GM12878 (cell line): ENCODE data around the gene KCTD14. TPM values are rescaled to one million over a fixed set of nuclear protein-coding genes. Genes with fewer than 3 reads are reported as not detected.

Source experiments
- ATAC-seq: fragments of 200-7000 bp; cut with Tn5 transposase; 3 replicates; pipeline ENCODE4 v1.9.1; 2020; ENCODE audit warnings: mild to moderate bottlenecking, moderate library complexity
- BruUV-seq: library from RNA; stranded (reverse); fragments of 400-500 nt; replicated peaks from 2 replicates; lab custom pipeline; 2021; lab: Mats Ljungman, UMichigan
- CTCF ChIA-PET: fragments of 300-600 bp; sonication (Branson Sonifier 250); formaldehyde crosslinking; extraction: SDS; loops from one replicate; lab custom pipeline; 2021; ENCODE audit warnings: inconsistent platforms; lab: Yijun Ruan, JAX
- POLR2A ChIA-PET: fragments of 350-600 bp; formaldehyde crosslinking; extraction: SDS; loops from one replicate; lab custom pipeline; 2021; ENCODE audit warnings: inconsistent platforms; lab: Charles Lee
- RAD21 ChIA-PET: fragments of 300-600 bp; sonication (Branson Sonifier 250); formaldehyde crosslinking; loops from one replicate; lab custom pipeline; 2023; ENCODE audit warnings: antibody characterized with exemption; ENCODE audit not compliant: unreplicated experiment; lab: Charles Lee
- SMC1A ChIA-PET: fragments of 300-600 bp; sonication (Branson Sonifier 250); formaldehyde crosslinking; loops from one replicate; lab custom pipeline; 2023; ENCODE audit not compliant: unreplicated experiment, uncharacterized antibody; lab: Charles Lee
- DNase-seq: peaks from one replicate; pipeline ENCODE4 v3.0.0-alpha.2; 2011; ENCODE audit warnings: low read depth, low spot score
- FAIRE-seq: peaks from 3 replicates; lab custom pipeline; 2011; peaks lifted over from hg19 to GRCh38; lab: Jason Lieb, UNC
- H2AFZ ChIP-seq: 2 replicates; pipeline ENCODE4 v1.6.0; 2011; ENCODE audit warnings: low read depth, low read length, control low read depth; ENCODE audit not compliant: control insufficient read depth
- H3K27ac ChIP-seq: 2 replicates; pipeline ENCODE4 v1.5.1; 2011; ENCODE audit warnings: control low read depth; ENCODE audit not compliant: control insufficient read depth, insufficient read depth
- H3K27me3 ChIP-seq, 2 experiments: replicated peaks in 1 of 2; 2 replicates each; pipeline versions ENCODE4 v1.6.0 to v1.6.1; 2011; ENCODE audit warnings: low read length in 1 of 2; ENCODE audit not compliant: control insufficient read depth in 2 of 2, insufficient read depth in 2 of 2
- H3K36me3 ChIP-seq, 2 experiments: 2 replicates each; pipeline ENCODE4 v1.5.1; 2011; ENCODE audit warnings: low read length in 1 of 2; ENCODE audit not compliant: control insufficient read depth in 2 of 2, insufficient read depth in 2 of 2
- H3K4me1 ChIP-seq: 2 replicates; pipeline ENCODE4 v1.6.1; 2011; ENCODE audit warnings: mild to moderate bottlenecking, low read length, moderate library complexity, mixed read lengths; ENCODE audit not compliant: control insufficient read depth, insufficient read depth
- H3K4me2 ChIP-seq: 2 replicates; pipeline ENCODE4 v1.6.0; 2011; ENCODE audit warnings: control low read depth; ENCODE audit not compliant: control insufficient read depth, insufficient read depth
- H3K4me3 ChIP-seq: fragments of 200-600 bp; sonication (generic); 2 replicates; pipeline ENCODE4 v1.5.1; 2016
- H3K79me2 ChIP-seq: 2 replicates; pipeline ENCODE4 v1.6.0; 2011; ENCODE audit warnings: low read length; ENCODE audit not compliant: control insufficient read depth, insufficient read depth
- H3K9ac ChIP-seq: 2 replicates; pipeline ENCODE4 v1.8.0; 2011; ENCODE audit warnings: low read length, control low read depth, mixed read lengths; ENCODE audit not compliant: control insufficient read depth, insufficient read depth
- H3K9me3 ChIP-seq: replicated peaks from 3 replicates; pipeline ENCODE4 v1.5.1; 2011; ENCODE audit warnings: mild to moderate bottlenecking, low read length; ENCODE audit not compliant: control insufficient read depth, insufficient read depth
- H4K20me1 ChIP-seq: 2 replicates; pipeline ENCODE4 v1.6.0; 2011; ENCODE audit not compliant: control insufficient read depth, insufficient read depth
- CHD1 ChIP-seq: IDR thresholded peaks from 2 replicates; pipeline ENCODE4 v1.6.1; 2012; ENCODE audit warnings: low read depth, low read length, improper control_type of control experiment
- CREM ChIP-seq: IDR thresholded peaks from 2 replicates; pipeline ENCODE4 v1.6.1; 2014; ENCODE audit warnings: antibody characterized with exemption, low read depth
- E2F8 ChIP-seq: fragments of 450-650 bp; IDR thresholded peaks from 2 replicates; pipeline ENCODE4 v1.6.1; 2018; ENCODE audit warnings: mild to moderate bottlenecking, low read depth, moderate library complexity; ENCODE audit not compliant: partially characterized antibody
- EED ChIP-seq: sonication (generic); IDR thresholded peaks from 2 replicates; pipeline ENCODE4 v1.6.1; 2016; ENCODE audit warnings: antibody characterized with exemption, low read depth
- GATAD2B ChIP-seq: fragments of 450-650 bp; conservative IDR thresholded peaks from 2 replicates; pipeline ENCODE4 v1.6.1; 2017; ENCODE audit warnings: low read depth, mild to moderate bottlenecking, moderate library complexity
- HCFC1 ChIP-seq: fragments of 150-350 bp; IDR thresholded peaks from 2 replicates; pipeline ENCODE4 v1.6.1; 2014; ENCODE audit warnings: low read length
- IKZF2 ChIP-seq, 2 experiments: fragments of 450-650 bp; IDR thresholded peaks; 2 replicates each; pipeline ENCODE4 v1.6.1; 2017; ENCODE audit warnings: mild to moderate bottlenecking in 2 of 2, moderate library complexity in 2 of 2
- KDM1A ChIP-seq: fragments of 200-600 bp; sonication (generic); IDR thresholded peaks from 2 replicates; pipeline ENCODE4 v1.6.1; 2016; ENCODE audit warnings: borderline replicate concordance
- RAD51 ChIP-seq: fragments of 450-650 bp; IDR thresholded peaks from 2 replicates; pipeline ENCODE4 v1.6.1; 2016; ENCODE audit warnings: moderate library complexity, mild to moderate bottlenecking, inconsistent platforms
- RELA ChIP-seq: fragments of 450-650 bp; IDR thresholded peaks from 2 replicates; pipeline ENCODE4 v1.8.0; 2014; ENCODE audit warnings: borderline replicate concordance; ENCODE audit not compliant: partially characterized antibody
- RELB ChIP-seq: fragments of 450-650 bp; IDR thresholded peaks from 2 replicates; pipeline ENCODE4 v1.6.1; 2017; ENCODE audit warnings: low read depth, mild to moderate bottlenecking, moderate library complexity
- RFX5 ChIP-seq: IDR thresholded peaks from 2 replicates; pipeline ENCODE4 v1.6.1; 2011; ENCODE audit warnings: low read depth, low read length, improper control_type of control experiment
- SREBF1 ChIP-seq: IDR thresholded peaks from 2 replicates; pipeline ENCODE4 v1.6.1; 2012; ENCODE audit warnings: mild to moderate bottlenecking, low read length
- ZNF207 ChIP-seq: fragments of 450-650 bp; IDR thresholded peaks from 2 replicates; pipeline ENCODE4 v1.6.1; 2014; ENCODE audit warnings: antibody characterized with exemption, mild to moderate bottlenecking, borderline replicate concordance
- ZSCAN29 ChIP-seq: fragments of 450-650 bp; IDR thresholded peaks from 2 replicates; pipeline ENCODE4 v1.6.1; 2017; ENCODE audit warnings: mild to moderate bottlenecking, moderate library complexity
- WGBS: methylation state at CpG from one replicate; pipeline ENCODE4 v1.1.6; 2016; ENCODE audit warnings: low lambda C conversion rate; ENCODE audit not compliant: insufficient replicate concordance, insufficient coverage; ENCODE audit errors: missing lambda C conversion rate; 5-methylcytosine and 5-hydroxymethylcytosine counted together
- in situ Hi-C: fragments of 300-500 bp; cut with MboI; formaldehyde crosslinking; loops from 9 replicates; pipeline ENCODE4 v1.14.3; 2018; ENCODE audit warnings: mixed read lengths
- intact Hi-C: fragments of 100-400 bp; cut with micrococcal nuclease; formaldehyde crosslinking; loops from one replicate; pipeline ENCODE4 v1.14.2; 2022; ENCODE audit not compliant: unreplicated experiment
- polyA plus RNA-seq, 11 experiments: library from polyadenylated mRNA; depleted of rRNA in 4 of 11; unstranded in 6 of 11; stranded (reverse) in 5 of 11; fragments of >200 nt; fragmentation: Nextera tagmentation in 4 of 11; fragmentation: Illumina TruSeq in 1 of 11; extraction: Ambion mirVana in 4 of 11; extraction: Trizol in 1 of 11; gene quantifications; 1 replicate in 1 of 11; 2 replicates in 10 of 11; pipeline versions ENCODE4 v1.2.1 to v1.2.3, GENCODE V29; 2011 to 2016; ENCODE audit warnings: inconsistent platforms in 2 of 11, missing spikeins in 2 of 11, low read depth in 1 of 11
- total RNA-seq, 4 experiments: library from RNA; depleted of rRNA in 3 of 4; stranded (reverse); fragments of >200 nt in 3 of 4; fragmentation: Illumina TruSeq in 1 of 4; extraction: Trizol in 1 of 4; gene quantifications; 2 replicates each; pipeline versions ENCODE4 v1.2.1 to v1.2.3, GENCODE V29; 2013 to 2021

The KCTD14 gene
- total and polyA plus RNA-seq, 10 of the 15 experiments (the other 5 are each of a cell fraction or from before 2014, with no cell fraction given): 0.11 to 0.63 (median 0.48) TPM

- no peak overlapping the region for H3K27ac ChIP-seq
- in situ Hi-C loops: no loop called here
- no peaks in the 10 kb centered on the region for H3K27me3 ChIP-seq
- FAIRE-seq (no peak), ATAC-seq (no peak), DNase-seq (no peak)
- TF ChIP-seq GATAD2B: no peak
- no peaks in the 10 kb centered on the region for H3K36me3 ChIP-seq
- H4K20me1 ChIP-seq: no peaks in the 10 kb centered on the region
- no TSS peak for BruUV-seq
- no peaks in the 10 kb centered on the region for H3K9me3 ChIP-seq
- H3K79me2 ChIP-seq: no peaks in the 10 kb centered on the region
- ChIA-PET SMC1A (no interaction called here), CTCF (interaction anchor here (0.5 to 0.9 kb wide), 2 partner anchors 9 to 251 kb away, joined by 3 to 4 read pairs; no protein-coding TSS in a partner anchor), POLR2A (no interaction called here), RAD21 (interaction anchor here (0.6 kb wide), 1 partner anchor 12 kb away, joined by 3 read pairs; no protein-coding TSS in a partner anchor)
- H3K9ac ChIP-seq: no peak overlapping the region
- H3K4me1 ChIP-seq: no peaks in the 10 kb centered on the region
- intact Hi-C loops: no loop called here
- no peak overlapping the region for H3K4me3 ChIP-seq
- WGBS: 68% methylated on average over 10 of the region's 10 CpGs
- no peak overlapping the region for H2AFZ ChIP-seq
- no peak overlapping the region for H3K4me2 ChIP-seq
Measured at GRCh38 chr11:78057462-78058055, 34.5 kb upstream of the KCTD14 start.

- H3K36me3 ChIP-seq: no peaks in the 10 kb centered on the region
- H3K4me2 ChIP-seq: no peak overlapping the region
- in situ Hi-C loops (no loop called here), intact Hi-C loops (no loop called here)
- RAD21 ChIA-PET: no interaction called here
- no TSS peak for BruUV-seq
- DNase-seq (no peak), ATAC-seq (no peak), FAIRE-seq (no peak)
- H3K9ac ChIP-seq: no peak overlapping the region
- CTCF ChIA-PET: interaction anchor here (0.8 kb wide), 1 partner anchor 9 kb away, joined by 3 read pairs; no protein-coding TSS in a partner anchor
- H3K27ac ChIP-seq: no peak overlapping the region
- POLR2A ChIA-PET: no interaction called here
- SMC1A ChIA-PET: no interaction called here
- no peaks in the 10 kb centered on the region for H4K20me1 ChIP-seq
- H3K9me3 ChIP-seq: no peaks in the 10 kb centered on the region
- H3K4me3 ChIP-seq: no peak overlapping the region
- H3K4me1 ChIP-seq: no peaks in the 10 kb centered on the region
- no peak overlapping the region for H2AFZ ChIP-seq
- H3K27me3 ChIP-seq: no peaks in the 10 kb centered on the region
- no peaks in the 10 kb centered on the region for H3K79me2 ChIP-seq
- 46% methylated on average over 3 of the region's 3 CpGs for WGBS
- no peak for TF ChIP-seq E2F8
- no peak for TF ChIP-seq ZNF207
- TF ChIP-seq KDM1A: no peak
- TF ChIP-seq RELB: no peak
- TF ChIP-seq CHD1: no peak
- TF ChIP-seq CREM: no peak
- no peak for TF ChIP-seq RELA
- TF ChIP-seq IKZF2 (IDR thresholded peaks at IDR 0.05): no peak
- TF ChIP-seq HCFC1: no peak
- no peak for TF ChIP-seq EED
- TF ChIP-seq ZSCAN29: no peak
- TF ChIP-seq RAD51: no peak
- TF ChIP-seq RFX5: no peak
- no peak for TF ChIP-seq SREBF1
Measured at GRCh38 chr11:78056093-78056492, 33.0 kb upstream of the KCTD14 start.
